ENCODE results near the gene MAGEA11.

- no peak for TF ChIP-seq CTCF (IDR thresholded peaks at IDR 0.05)
- no peak for TF ChIP-seq POLR2A (IDR thresholded peaks at IDR 0.05)
These were observed 45.6 kb downstream of the MAGEA11 start for GRCh38 chrX:149757206-149758067.

Data from vagina (tissue), 2 donors.